ENCODE measurements around the gene ANO6.

Gene ANO6

DNA sequence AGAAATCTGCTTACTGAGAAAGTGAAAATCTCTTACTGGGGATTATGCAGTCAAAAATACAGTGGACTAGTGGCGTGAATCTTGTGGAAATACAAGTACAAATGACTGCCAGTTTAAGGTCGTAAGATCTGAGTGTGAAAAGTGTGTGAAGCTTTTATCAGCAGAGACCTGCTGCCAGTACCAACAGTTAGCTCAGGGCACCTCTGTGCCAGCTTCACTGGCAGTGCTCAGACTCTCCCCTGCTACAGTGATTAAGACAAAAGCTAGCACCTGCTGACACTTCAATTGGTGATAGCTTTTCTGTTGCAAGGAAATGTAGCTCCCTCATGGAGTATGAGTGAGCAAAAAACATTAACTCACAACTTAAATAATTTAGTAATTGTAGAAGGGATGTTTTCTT, 185.1 kb downstream of the ANO6 start:
- H3K9me3 ChIP-seq (ENCODE audit: control insufficient read depth in 2 of 2, low read length in 2 of 2), result no peaks in the 10 kb centered on the region

DNA sequence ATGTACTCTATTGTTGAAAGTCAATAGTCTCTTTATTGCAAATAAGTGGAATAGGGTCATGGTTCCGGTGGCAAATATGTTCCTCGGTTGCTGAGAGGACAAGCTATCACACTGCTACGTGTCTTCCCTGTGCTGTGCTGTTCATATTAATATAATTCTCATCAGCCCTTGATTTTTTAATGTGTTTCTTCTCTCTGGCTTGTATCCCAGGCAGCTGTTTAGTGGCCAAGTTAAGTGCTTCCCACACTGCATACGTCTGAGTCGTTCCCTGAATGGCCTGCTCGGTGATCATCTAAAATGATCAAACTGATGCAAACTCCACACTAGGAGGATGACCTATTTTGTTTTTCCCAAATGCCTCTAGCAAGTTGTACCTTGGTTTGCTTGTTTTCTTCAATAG, 186.4 kb downstream of the ANO6 start:
- no peak overlapping the region for H3K27ac ChIP-seq (ENCODE audit: low read length)
- H3K36me3 ChIP-seq (ENCODE audit: control insufficient read depth in 2 of 2, insufficient read depth in 2 of 2, low read length in 2 of 2), result peaks cover 19 to 22% of the 10 kb centered on the region in 2 donors
- H3K4me3 ChIP-seq (ENCODE audit: low read length in 2 of 2), result no peak overlapping the region
- H3K4me1 ChIP-seq (ENCODE audit: control insufficient read depth, insufficient read depth, low read length), result no peaks in the 10 kb centered on the region
- H3K27me3 ChIP-seq (ENCODE audit: control insufficient read depth in 1 of 2, insufficient read depth in 2 of 2, low read length in 2 of 2), result no peaks in the 10 kb centered on the region
- H3K9me3 ChIP-seq (ENCODE audit: control insufficient read depth in 2 of 2, low read length in 2 of 2), result no peaks in the 10 kb centered on the region
- no peak overlapping the region for H3K9ac ChIP-seq (ENCODE audit: low read length in 2 of 2)

More for the DNA sequence above, 185.1 kb downstream of the ANO6 start:
- H3K4me1 ChIP-seq (ENCODE audit: control insufficient read depth, insufficient read depth, low read length), result no peaks in the 10 kb centered on the region
- H3K36me3 ChIP-seq (ENCODE audit: control insufficient read depth in 2 of 2, insufficient read depth in 2 of 2, low read length in 2 of 2), result peaks cover 16 to 21% of the 10 kb centered on the region in 2 donors
- no peak overlapping the region for H3K4me3 ChIP-seq (ENCODE audit: low read length in 2 of 2)
- H3K9ac ChIP-seq (ENCODE audit: low read length in 2 of 2), result no peak overlapping the region
- no peaks in the 10 kb centered on the region for H3K27me3 ChIP-seq (ENCODE audit: control insufficient read depth in 1 of 2, insufficient read depth in 2 of 2, low read length in 2 of 2)
- H3K27ac ChIP-seq (ENCODE audit: low read length), result no peak overlapping the region

DNA sequence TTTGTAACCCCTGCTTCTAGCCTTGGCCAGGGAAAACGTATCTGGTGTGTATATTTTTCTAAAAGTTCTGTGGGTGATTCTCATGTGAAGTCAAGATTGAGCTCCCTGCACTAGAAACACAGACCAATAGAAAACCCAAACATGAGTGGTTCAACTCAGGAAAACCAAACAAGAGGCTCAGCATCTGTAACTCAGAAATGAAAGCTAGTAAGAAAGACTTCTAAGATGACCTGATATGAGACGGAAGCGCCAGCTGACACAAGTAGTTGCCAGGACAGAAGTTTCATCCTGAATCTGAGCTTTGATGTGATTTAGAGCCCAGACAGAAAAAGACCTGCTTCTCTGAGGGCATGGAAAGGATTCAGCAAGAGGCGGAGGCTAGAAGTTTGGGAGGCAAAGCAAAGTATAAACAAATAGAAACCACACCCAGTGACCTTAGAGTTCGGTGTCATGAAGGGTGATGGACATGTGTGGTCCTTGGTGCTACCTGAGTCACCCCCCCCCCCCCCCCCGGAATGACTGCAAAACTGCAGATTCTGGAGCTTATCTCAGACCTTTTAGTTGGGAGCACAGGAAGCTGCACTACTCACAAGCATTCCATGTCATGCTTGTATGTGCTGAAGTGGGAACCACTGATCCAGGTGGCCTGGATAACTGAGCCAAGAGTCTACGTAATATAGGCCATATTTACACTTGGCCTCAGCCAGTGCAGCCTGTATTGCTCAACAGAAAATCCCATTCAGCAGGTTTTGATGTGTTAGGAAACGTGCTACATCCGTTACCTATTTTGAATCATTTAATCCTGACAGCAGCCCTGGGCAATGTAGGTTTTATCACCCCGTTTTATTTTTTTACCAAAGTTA, 191.3 kb downstream of the ANO6 start:
- H3K27ac ChIP-seq (ENCODE audit: low read length), result no peak overlapping the region
- H3K9me3 ChIP-seq (ENCODE audit: control insufficient read depth in 2 of 2, low read length in 2 of 2), result no peaks in the 10 kb centered on the region
- H3K4me1 ChIP-seq (ENCODE audit: control insufficient read depth, insufficient read depth, low read length), result no peaks in the 10 kb centered on the region
- H3K9ac ChIP-seq (ENCODE audit: low read length in 2 of 2), result no peak overlapping the region
- no peak overlapping the region for H3K4me3 ChIP-seq (ENCODE audit: low read length in 2 of 2)
- H3K27me3 ChIP-seq (ENCODE audit: control insufficient read depth in 1 of 2, insufficient read depth in 2 of 2, low read length in 2 of 2), result no peaks in the 10 kb centered on the region
- H3K36me3 ChIP-seq (ENCODE audit: control insufficient read depth in 2 of 2, insufficient read depth in 2 of 2, low read length in 2 of 2), result peaks cover 44 to 47% of the 10 kb centered on the region in 2 donors

DNA sequence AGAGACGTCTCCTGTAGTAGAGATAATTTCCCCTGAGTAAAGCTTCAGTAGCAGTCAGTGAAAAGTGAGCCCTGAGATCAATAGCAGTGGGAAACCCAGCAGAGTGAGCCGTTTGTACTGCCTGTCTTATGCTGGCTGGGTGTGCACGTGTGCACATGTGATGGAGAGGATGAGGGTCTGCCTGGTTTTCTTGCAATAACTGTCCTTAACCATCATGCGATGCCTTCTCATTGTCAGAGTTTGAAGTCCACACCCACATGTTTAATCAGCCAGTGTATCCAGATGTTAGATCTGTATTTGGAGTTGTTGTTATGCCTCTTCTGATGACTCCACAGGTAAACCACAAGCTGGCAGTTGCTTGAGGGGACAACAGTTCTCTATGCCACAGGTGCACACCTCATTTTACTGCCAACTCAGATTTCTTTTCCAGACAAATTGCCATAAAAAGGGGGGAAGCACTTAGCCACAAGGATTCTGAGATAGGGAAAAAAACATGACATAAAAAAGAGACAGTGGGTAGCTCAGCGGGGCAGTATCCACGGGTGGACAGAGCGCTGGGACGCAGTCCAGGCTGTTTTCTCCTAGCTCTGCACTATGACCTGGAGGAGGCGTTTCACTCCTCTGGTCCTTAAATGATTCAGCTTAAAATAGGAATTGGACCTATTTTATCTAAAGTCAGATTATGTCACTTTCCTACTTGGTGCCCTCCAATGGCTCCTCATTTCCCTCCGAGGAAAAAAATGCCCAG, 192.3 kb downstream of the ANO6 start:
- Histone ChIP-seq H3K36me3 (ENCODE audit: control insufficient read depth in 2 of 2, insufficient read depth in 2 of 2, low read length in 2 of 2) (peaks cover 45 to 53% of the 10 kb centered on the region in 2 donors), H3K9ac (ENCODE audit: low read length in 2 of 2) (no peak overlapping the region), H3K27me3 (ENCODE audit: control insufficient read depth in 1 of 2, insufficient read depth in 2 of 2, low read length in 2 of 2) (no peaks in the 10 kb centered on the region), H3K27ac (ENCODE audit: low read length) (no peak overlapping the region), H3K9me3 (ENCODE audit: control insufficient read depth in 2 of 2, low read length in 2 of 2) (no peaks in the 10 kb centered on the region), H3K4me1 (ENCODE audit: control insufficient read depth, insufficient read depth, low read length) (no peaks in the 10 kb centered on the region), H3K4me3 (ENCODE audit: low read length in 2 of 2) (no peak overlapping the region)

DNA sequence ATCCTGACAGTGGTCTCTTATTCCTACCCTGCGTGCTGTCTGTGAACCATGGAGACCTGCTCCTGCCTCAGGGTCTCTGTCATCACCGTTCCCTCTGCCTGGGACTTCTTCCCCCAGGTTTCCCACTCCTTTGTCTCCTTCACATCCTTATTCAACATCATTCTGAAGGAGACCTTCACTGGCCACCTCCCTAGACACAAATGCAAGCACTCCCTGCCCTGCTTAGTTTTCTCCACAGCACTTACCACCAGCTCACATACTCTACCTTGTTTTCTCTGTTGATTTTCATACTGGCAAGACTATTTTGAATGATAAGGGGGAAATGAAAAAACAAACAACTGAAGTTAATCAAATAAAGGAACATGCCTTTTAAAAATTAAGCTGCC, 192.8 kb downstream of the ANO6 start:
- H3K36me3 ChIP-seq (ENCODE audit: control insufficient read depth in 2 of 2, insufficient read depth in 2 of 2, low read length in 2 of 2), result peaks cover 44 to 50% of the 10 kb centered on the region in 2 donors
- no peak overlapping the region for H3K4me3 ChIP-seq (ENCODE audit: low read length in 2 of 2)
- no peak overlapping the region for H3K9ac ChIP-seq (ENCODE audit: low read length in 2 of 2)
- H3K27me3 ChIP-seq (ENCODE audit: control insufficient read depth in 1 of 2, insufficient read depth in 2 of 2, low read length in 2 of 2), result no peaks in the 10 kb centered on the region
- H3K27ac ChIP-seq (ENCODE audit: low read length), result no peak overlapping the region
- H3K9me3 ChIP-seq (ENCODE audit: control insufficient read depth in 2 of 2, low read length in 2 of 2), result no peaks in the 10 kb centered on the region
- no peaks in the 10 kb centered on the region for H3K4me1 ChIP-seq (ENCODE audit: control insufficient read depth, insufficient read depth, low read length)

DNA sequence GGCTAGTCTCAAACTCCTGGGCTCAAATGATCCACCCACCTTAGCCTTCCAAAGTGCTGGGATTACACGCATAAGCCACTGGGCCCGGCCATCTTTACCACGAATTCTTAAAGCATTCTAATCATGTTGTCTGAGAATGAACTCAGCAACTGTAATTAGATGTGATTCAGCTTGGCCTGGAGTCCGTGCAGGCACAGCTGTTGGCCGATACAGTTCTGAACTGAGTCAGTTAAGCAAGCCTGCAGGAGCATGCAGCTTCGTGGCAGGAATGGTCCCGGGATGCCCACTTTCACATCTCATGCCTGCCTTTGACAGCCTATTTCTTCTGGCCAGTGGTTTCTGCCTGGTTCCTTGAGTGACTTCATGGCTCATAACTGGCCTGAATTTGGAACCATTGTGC, 194.1 kb downstream of the ANO6 start:
- Histone ChIP-seq H3K9me3 (ENCODE audit: control insufficient read depth in 2 of 2, low read length in 2 of 2) (no peaks in the 10 kb centered on the region), H3K27ac (ENCODE audit: low read length) (no peak overlapping the region), H3K4me1 (ENCODE audit: control insufficient read depth, insufficient read depth, low read length) (no peaks in the 10 kb centered on the region), H3K9ac (ENCODE audit: low read length in 2 of 2) (no peak overlapping the region), H3K27me3 (ENCODE audit: control insufficient read depth in 1 of 2, insufficient read depth in 2 of 2, low read length in 2 of 2) (no peaks in the 10 kb centered on the region), H3K4me3 (ENCODE audit: low read length in 2 of 2) (no peak overlapping the region), H3K36me3 (ENCODE audit: control insufficient read depth in 2 of 2, insufficient read depth in 2 of 2, low read length in 2 of 2) (peaks cover 43 to 44% of the 10 kb centered on the region in 2 donors)

DNA sequence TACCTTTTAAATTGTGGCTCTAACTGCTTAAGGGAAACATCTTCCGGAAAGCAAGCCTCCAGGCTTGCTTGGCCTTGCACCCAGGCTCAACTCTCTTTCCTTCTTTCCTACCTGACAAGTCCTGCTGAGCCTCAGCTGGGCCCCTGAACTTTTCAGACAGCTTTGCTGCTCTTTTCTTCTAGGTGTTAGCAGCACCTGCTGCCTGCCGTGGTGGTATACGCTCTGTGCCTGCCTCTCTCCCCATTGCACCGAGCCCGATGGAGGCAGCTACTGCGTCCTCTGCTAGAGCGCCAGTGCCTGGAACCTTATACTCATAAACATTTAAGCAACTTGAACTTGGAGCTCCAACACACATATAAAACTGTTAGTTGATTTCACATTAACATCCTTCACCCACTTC, 195.7 kb downstream of the ANO6 start:
- Histone ChIP-seq H3K36me3 (ENCODE audit: control insufficient read depth in 2 of 2, insufficient read depth in 2 of 2, low read length in 2 of 2) (peaks cover 43 to 46% of the 10 kb centered on the region in 2 donors), H3K27ac (ENCODE audit: low read length) (no peak overlapping the region), H3K4me3 (ENCODE audit: low read length in 2 of 2) (no peak overlapping the region), H3K4me1 (ENCODE audit: control insufficient read depth, insufficient read depth, low read length) (peaks cover 3% of the 10 kb centered on the region), H3K9me3 (ENCODE audit: control insufficient read depth in 2 of 2, low read length in 2 of 2) (no peaks in the 10 kb centered on the region), H3K27me3 (ENCODE audit: control insufficient read depth in 1 of 2, insufficient read depth in 2 of 2, low read length in 2 of 2) (no peaks in the 10 kb centered on the region), H3K9ac (ENCODE audit: low read length in 2 of 2) (no peak overlapping the region)

DNA sequence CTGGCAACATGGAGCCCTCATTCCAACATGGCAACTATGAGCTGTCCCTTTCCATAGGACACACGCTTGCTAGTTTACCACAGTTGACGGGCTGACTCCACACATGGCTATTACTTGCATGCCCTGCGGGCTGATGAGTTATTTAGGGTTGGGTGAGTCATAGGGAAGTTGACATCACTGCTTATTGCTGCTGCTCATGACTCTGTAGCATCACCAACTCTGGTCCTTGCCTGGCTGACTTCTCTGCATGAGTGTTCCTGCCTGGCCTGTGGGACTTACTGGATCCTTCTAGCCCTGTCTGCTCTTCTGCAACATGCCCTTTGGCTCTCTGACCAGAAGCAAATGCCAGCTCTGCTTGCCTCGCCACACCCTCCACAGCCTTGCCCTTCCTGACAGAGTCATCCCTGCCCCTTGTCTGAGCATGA, 199.5 kb downstream of the ANO6 start:
- Histone ChIP-seq H3K4me3 (ENCODE audit: low read length in 2 of 2) (no peak overlapping the region), H3K4me1 (ENCODE audit: control insufficient read depth, insufficient read depth, low read length) (peaks cover 3% of the 10 kb centered on the region), H3K27me3 (ENCODE audit: control insufficient read depth in 1 of 2, insufficient read depth in 2 of 2, low read length in 2 of 2) (no peaks in the 10 kb centered on the region), H3K9ac (ENCODE audit: low read length in 2 of 2) (no peak overlapping the region), H3K36me3 (ENCODE audit: control insufficient read depth in 2 of 2, insufficient read depth in 2 of 2, low read length in 2 of 2) (peaks cover 25 to 43% of the 10 kb centered on the region in 2 donors), H3K27ac (ENCODE audit: low read length) (no peak overlapping the region), H3K9me3 (ENCODE audit: control insufficient read depth in 2 of 2, low read length in 2 of 2) (no peaks in the 10 kb centered on the region)

DNA sequence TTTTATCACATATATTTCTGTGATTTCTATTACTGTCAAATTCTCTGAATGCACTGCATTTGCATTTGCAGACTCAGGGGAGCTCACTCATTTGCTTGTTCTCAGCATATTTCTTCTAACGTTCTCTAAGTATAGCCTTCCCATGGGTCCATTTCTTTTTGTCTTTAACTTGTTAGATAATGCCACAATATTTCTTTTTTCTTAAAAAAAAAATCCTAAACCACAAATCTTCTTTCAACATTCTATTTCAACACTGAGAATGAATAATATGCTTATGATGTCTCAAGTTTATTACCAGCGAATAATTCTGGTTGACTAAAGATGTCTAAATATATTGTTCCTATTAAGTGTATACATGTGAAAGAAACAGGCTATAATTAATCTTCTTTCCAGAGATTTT, 200.2 kb downstream of the ANO6 start:
- Histone ChIP-seq H3K4me1 (ENCODE audit: control insufficient read depth, insufficient read depth, low read length) (peaks cover 3% of the 10 kb centered on the region), H3K27ac (ENCODE audit: low read length) (no peak overlapping the region), H3K9me3 (ENCODE audit: control insufficient read depth in 2 of 2, low read length in 2 of 2) (no peaks in the 10 kb centered on the region), H3K9ac (ENCODE audit: low read length in 2 of 2) (no peak overlapping the region), H3K36me3 (ENCODE audit: control insufficient read depth in 2 of 2, insufficient read depth in 2 of 2, low read length in 2 of 2) (peaks cover 27 to 43% of the 10 kb centered on the region in 2 donors), H3K27me3 (ENCODE audit: control insufficient read depth in 1 of 2, insufficient read depth in 2 of 2, low read length in 2 of 2) (no peaks in the 10 kb centered on the region), H3K4me3 (ENCODE audit: low read length in 2 of 2) (no peak overlapping the region)

DNA sequence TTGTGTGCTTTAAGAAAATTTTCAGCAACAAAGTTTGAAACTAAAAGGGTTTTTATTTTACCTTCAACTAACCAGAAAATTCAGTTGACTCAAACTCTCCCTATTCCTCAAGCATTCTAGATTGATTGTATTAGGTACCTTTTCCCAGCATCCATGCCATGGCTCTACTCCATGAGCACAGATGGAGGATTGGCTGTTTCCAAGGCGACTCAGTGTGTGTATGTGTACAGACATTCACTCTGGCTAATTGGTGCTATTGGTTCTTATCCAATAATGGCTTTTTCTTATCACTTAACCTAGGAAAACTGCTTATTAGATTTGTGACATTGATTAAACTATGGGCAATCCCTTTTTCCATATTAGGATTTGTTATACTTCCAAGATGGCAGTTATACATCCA, 202.6 kb downstream of the ANO6 start:
- Histone ChIP-seq H3K4me3 (ENCODE audit: low read length in 2 of 2) (no peak overlapping the region), H3K27ac (ENCODE audit: low read length) (no peak overlapping the region), H3K9ac (ENCODE audit: low read length in 2 of 2) (no peak overlapping the region), H3K27me3 (ENCODE audit: control insufficient read depth in 1 of 2, insufficient read depth in 2 of 2, low read length in 2 of 2) (no peaks in the 10 kb centered on the region), H3K36me3 (ENCODE audit: control insufficient read depth in 2 of 2, insufficient read depth in 2 of 2, low read length in 2 of 2) (peaks cover 21 to 31% of the 10 kb centered on the region in 2 donors), H3K4me1 (ENCODE audit: control insufficient read depth, insufficient read depth, low read length) (peaks cover 3% of the 10 kb centered on the region), H3K9me3 (ENCODE audit: control insufficient read depth in 2 of 2, low read length in 2 of 2) (no peaks in the 10 kb centered on the region)
